Keratinocyte (primary cell): ENCODE measurements around the gene USP37. TPM values are rescaled to one million over a fixed set of nuclear protein-coding genes. Genes with fewer than 3 reads are reported as not detected.

Source experiments
- DNase-seq: peaks from one replicate; pipeline ENCODE4 v3.0.0-alpha.2; 2011; ENCODE audit warnings: low read depth, missing footprints, low spot score
- FAIRE-seq: peaks from 2 replicates; lab custom pipeline; 2011; peaks lifted over from hg19 to GRCh38; lab: Jason Lieb, UNC
- H2AFZ ChIP-seq: 2 replicates; pipeline ENCODE4 v1.6.0; 2012; ENCODE audit warnings: low read length, control low read depth, inconsistent platforms; ENCODE audit not compliant: control insufficient read depth
- H3K27ac ChIP-seq: 2 replicates; pipeline ENCODE4 v1.5.1; 2011; ENCODE audit warnings: low read length; ENCODE audit not compliant: control insufficient read depth, insufficient read depth
- H3K27me3 ChIP-seq: 3 replicates; pipeline ENCODE4 v1.6.0; 2011; ENCODE audit warnings: low read length; ENCODE audit not compliant: control insufficient read depth, insufficient read depth; ENCODE audit errors: extremely low read depth
- H3K36me3 ChIP-seq, 2 experiments: 2 replicates in 1 of 2; 3 replicates in 1 of 2; pipeline ENCODE4 v1.5.1; 2011; ENCODE audit warnings: low read length in 2 of 2, mild to moderate bottlenecking in 1 of 2; ENCODE audit not compliant: control insufficient read depth in 2 of 2, insufficient read depth in 2 of 2; ENCODE audit errors: extremely low read depth in 1 of 2
- H3K4me1 ChIP-seq: 3 replicates; pipeline ENCODE4 v1.5.1; 2011; ENCODE audit warnings: low read length; ENCODE audit not compliant: control insufficient read depth, insufficient read depth; ENCODE audit errors: extremely low read depth
- H3K4me2 ChIP-seq: 3 replicates; pipeline ENCODE4 v1.6.0; 2011; ENCODE audit warnings: low read depth, low read length; ENCODE audit not compliant: control insufficient read depth, insufficient read depth; ENCODE audit errors: extremely low read depth
- H3K4me3 ChIP-seq, 3 experiments: fragments of 200-600 bp in 1 of 3; sonication (generic) in 1 of 3; 2 replicates in 2 of 3; 3 replicates in 1 of 3; pipeline ENCODE4 v1.5.1; 2011 to 2016; ENCODE audit warnings: low read length in 3 of 3, mild to moderate bottlenecking in 3 of 3, control low read depth in 2 of 3, inconsistent platforms in 1 of 3, low read depth in 1 of 3, mixed read lengths in 1 of 3, mixed run types in 1 of 3, moderate library complexity in 1 of 3; ENCODE audit not compliant: control insufficient read depth in 2 of 3, insufficient read depth in 2 of 3; ENCODE audit errors: extremely low read depth in 1 of 3
- H3K79me2 ChIP-seq: 2 replicates; pipeline ENCODE4 v1.6.0; 2012; ENCODE audit warnings: low read length; ENCODE audit not compliant: control insufficient read depth, insufficient read depth
- H3K9ac ChIP-seq: 3 replicates; pipeline ENCODE4 v1.6.0; 2011; ENCODE audit warnings: low read length; ENCODE audit not compliant: control insufficient read depth, insufficient read depth; ENCODE audit errors: extremely low read depth
- H3K9me1 ChIP-seq: 3 replicates; pipeline ENCODE4 v1.6.0; 2011; ENCODE audit warnings: low read length; ENCODE audit not compliant: control insufficient read depth, insufficient read depth; ENCODE audit errors: extremely low read depth
- H3K9me3 ChIP-seq: 2 replicates; pipeline ENCODE4 v1.5.1; 2012; ENCODE audit warnings: low read depth, low read length; ENCODE audit not compliant: control insufficient read depth
- H4K20me1 ChIP-seq: 3 replicates; pipeline ENCODE4 v1.6.0; 2011; ENCODE audit warnings: low read length; ENCODE audit not compliant: control insufficient read depth, insufficient read depth; ENCODE audit errors: extremely low read depth
- EZH2 ChIP-seq: IDR thresholded peaks from one replicate; pipeline ENCODE4 v1.6.1; 2012; ENCODE audit warnings: inconsistent platforms, mild to moderate bottlenecking, low read length, moderate library complexity
- dilution Hi-C: fragments of 300-500 bp; cut with MboI; formaldehyde crosslinking; loops from one replicate; pipeline ENCODE4 v1.7.0; 2020; ENCODE audit warnings: low sequenced_read_pairs; ENCODE audit not compliant: extremely low pct_ligation_motif_present
- polyA plus RNA-seq, 5 experiments: library from polyadenylated mRNA; depleted of rRNA in 3 of 5; stranded (reverse) in 3 of 5; stranded (forward) in 1 of 5; unstranded in 1 of 5; fragments of >200 nt; gene quantifications; 1 replicate in 1 of 5; 2 replicates in 3 of 5; 3 replicates in 1 of 5; pipeline versions ENCODE4 v1.2.1 to v1.2.3, GENCODE V29; 2011 to 2012; ENCODE audit warnings: missing spikeins in 2 of 5, low read depth in 1 of 5, low replicate concordance in 1 of 5
- TF ChIP-seq, protein P1 (sequence below), 3 experiments: IDR thresholded peaks in 1 of 3; conservative IDR thresholded peaks in 1 of 3; optimal IDR thresholded peaks in 1 of 3; 2 replicates in 2 of 3; 3 replicates in 1 of 3; pipeline versions ENCODE3 to v1.5.1; 2011; ENCODE audit warnings: low read length in 3 of 3, mild to moderate bottlenecking in 3 of 3, moderate library complexity in 2 of 3, control low read depth in 1 of 3, inconsistent platforms in 1 of 3; ENCODE audit not compliant: insufficient read depth in 2 of 3; ENCODE audit errors: extremely low read depth in 1 of 3

Gene USP37
- polyA plus RNA-seq, 1 donor (not counting 4 experiments of a cell fraction or from before 2014, with no cell fraction given), result 4.2 TPM

DNA sequence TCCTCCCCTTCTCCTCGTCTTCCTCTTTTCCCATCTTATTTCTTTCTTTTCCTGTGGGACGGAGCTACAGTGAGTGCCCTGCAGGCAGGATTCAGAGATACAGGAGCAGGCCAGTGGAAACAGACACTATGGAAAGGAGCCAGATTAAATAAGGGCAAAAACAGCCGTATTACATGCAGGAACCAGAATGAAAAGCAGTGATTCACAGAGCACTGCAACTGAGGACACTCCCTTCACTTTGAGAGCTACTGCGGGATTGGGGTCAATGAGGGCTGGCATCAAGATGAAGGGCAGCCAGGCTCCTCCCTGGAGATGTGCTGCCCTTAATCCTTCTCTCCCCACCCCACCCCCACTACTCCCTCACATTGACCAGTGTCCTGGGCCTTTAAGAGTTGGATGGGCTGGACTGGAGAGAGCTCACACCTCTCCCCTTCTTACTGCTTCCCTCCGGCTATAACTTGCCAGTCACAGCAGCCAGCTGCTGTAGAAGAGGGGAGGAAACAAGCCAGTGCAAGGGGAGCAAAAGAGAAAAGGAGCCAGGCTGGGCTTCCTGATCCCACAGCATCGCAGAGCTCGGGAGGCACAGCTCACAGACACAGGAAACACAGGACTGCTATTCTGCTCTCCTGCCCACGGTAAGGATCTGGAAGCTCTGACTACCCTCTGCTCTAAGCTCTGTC, 39.4 kb upstream of the USP37 start, which contains the start of gene PLCD4:
PLCD4 (plus strand) TSS at position 464 of the 680 bp plus-strand sequence. CDS start 7,841 bp downstream, outside the sequence.
- peak within 1 kb of the TSS; percentile 70 for H3K27ac ChIP-seq
- peak within 1 kb of the TSS; percentile 79 for H2AFZ ChIP-seq
- H3K4me1 ChIP-seq, result peaks cover 28% of the 10 kb centered on the region
- no peaks in the 10 kb centered on the region for H3K79me2 ChIP-seq
- peak within 1 kb of the TSS; percentile 60 for H3K9ac ChIP-seq
- H3K4me2 ChIP-seq, result peak within 1 kb of the TSS; percentile 84
- peak; percentile 48 for DNase-seq
- TF ChIP-seq, protein P1, sequence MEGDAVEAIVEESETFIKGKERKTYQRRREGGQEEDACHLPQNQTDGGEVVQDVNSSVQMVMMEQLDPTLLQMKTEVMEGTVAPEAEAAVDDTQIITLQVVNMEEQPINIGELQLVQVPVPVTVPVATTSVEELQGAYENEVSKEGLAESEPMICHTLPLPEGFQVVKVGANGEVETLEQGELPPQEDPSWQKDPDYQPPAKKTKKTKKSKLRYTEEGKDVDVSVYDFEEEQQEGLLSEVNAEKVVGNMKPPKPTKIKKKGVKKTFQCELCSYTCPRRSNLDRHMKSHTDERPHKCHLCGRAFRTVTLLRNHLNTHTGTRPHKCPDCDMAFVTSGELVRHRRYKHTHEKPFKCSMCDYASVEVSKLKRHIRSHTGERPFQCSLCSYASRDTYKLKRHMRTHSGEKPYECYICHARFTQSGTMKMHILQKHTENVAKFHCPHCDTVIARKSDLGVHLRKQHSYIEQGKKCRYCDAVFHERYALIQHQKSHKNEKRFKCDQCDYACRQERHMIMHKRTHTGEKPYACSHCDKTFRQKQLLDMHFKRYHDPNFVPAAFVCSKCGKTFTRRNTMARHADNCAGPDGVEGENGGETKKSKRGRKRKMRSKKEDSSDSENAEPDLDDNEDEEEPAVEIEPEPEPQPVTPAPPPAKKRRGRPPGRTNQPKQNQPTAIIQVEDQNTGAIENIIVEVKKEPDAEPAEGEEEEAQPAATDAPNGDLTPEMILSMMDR (optimal IDR thresholded peaks at IDR 0.05 in 1 of 3, IDR thresholded peaks at IDR 0.05 in 1 of 3, conservative IDR thresholded peaks at IDR 0.05 in 1 of 3; ENCODE audit: extremely low read depth in 1 of 3, insufficient read depth in 2 of 3, low read length in 3 of 3), result peak in 1 of 3 experiments; percentile 7
- TF ChIP-seq EZH2, result no peak
- H4K20me1 ChIP-seq, result no peaks in the 10 kb centered on the region
- H3K4me3 ChIP-seq, result peak within 1 kb of the TSS; percentile 35 to 61 (median 50)
- peak; percentile 96 for FAIRE-seq
- dilution Hi-C loops, result no loop called here
- no peaks in the 10 kb centered on the region for H3K9me1 ChIP-seq
- no peaks in the 10 kb centered on the region for H3K9me3 ChIP-seq
- no peaks in the 10 kb centered on the region for H3K27me3 ChIP-seq
- no peaks in the 10 kb centered on the region for H3K36me3 ChIP-seq

DNA sequence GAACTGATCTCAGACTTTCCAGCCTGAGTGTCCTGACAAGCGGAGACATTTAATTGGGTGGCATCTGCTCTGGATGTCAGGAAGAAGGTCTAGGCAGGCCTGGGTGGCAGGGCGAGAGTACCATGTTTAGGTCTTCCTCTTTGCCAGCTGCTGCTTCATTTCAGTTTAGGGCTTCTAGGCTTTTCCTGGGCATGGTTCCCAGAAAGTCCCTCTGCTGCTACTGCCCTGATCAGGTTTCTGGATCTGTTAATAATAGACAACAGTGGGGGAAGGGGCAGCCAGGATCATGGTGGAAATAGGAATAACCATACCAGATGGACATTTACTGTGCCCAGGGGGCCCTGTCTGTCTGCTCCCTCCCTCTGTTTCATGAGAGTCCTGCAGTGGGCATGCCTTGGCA, 37.3 kb upstream of the USP37 start:
- Histone ChIP-seq H3K36me3 (no peaks in the 10 kb centered on the region), H3K4me2 (no peak overlapping the region), H3K79me2 (no peaks in the 10 kb centered on the region), H3K9me1 (no peaks in the 10 kb centered on the region), H3K27me3 (no peaks in the 10 kb centered on the region), H3K4me1 (peaks cover 28% of the 10 kb centered on the region), H3K9ac (no peak overlapping the region), H3K4me3 (no peak overlapping the region), H3K27ac (no peak overlapping the region), H2AFZ (no peak overlapping the region), H4K20me1 (no peaks in the 10 kb centered on the region), H3K9me3 (no peaks in the 10 kb centered on the region)
- TF ChIP-seq, protein P1 (optimal IDR thresholded peaks at IDR 0.05 in 1 of 3, IDR thresholded peaks at IDR 0.05 in 1 of 3, conservative IDR thresholded peaks at IDR 0.05 in 1 of 3; ENCODE audit: extremely low read depth in 1 of 3, insufficient read depth in 2 of 3, low read length in 3 of 3), result no peak
- TF ChIP-seq EZH2, result no peak
- dilution Hi-C loops, result no loop called here
- DNase-seq, result no peak
- no peak for FAIRE-seq
